HEK293 (cell line): Measurements from ENCODE around the gene HNRNPC.
A peak's percentile ranks its signal among the peaks of the same experiment; 100 is the strongest.
"Not testable (repeated sequence)": the region's sequence is repeated elsewhere in the genome, so short reads cannot be mapped to it uniquely, and the experiment has no call there.

Experiments used
- CTCF ChIA-PET: fragments of 350-600 bp; formaldehyde crosslinking; extraction: SDS; loops from one replicate; lab custom pipeline; 2021; ENCODE audit warnings: antibody characterized with exemption; lab: Yijun Ruan, JAX
- POLR2A ChIA-PET: fragments of 300-600 bp; formaldehyde crosslinking; extraction: SDS; loops from one replicate; lab custom pipeline; 2020; ENCODE audit warnings: antibody characterized with exemption, inconsistent platforms; lab: Yijun Ruan, JAX
- H3K27ac ChIP-seq: fragments of 200-500 bp; sonication (Bioruptor generic); 2 replicates; pipeline ENCODE4 v1.5.1; 2014; ENCODE audit warnings: low read depth, low read length, control low read depth, inconsistent platforms; ENCODE audit errors: extremely low read depth
- H3K36me3 ChIP-seq, 2 experiments: fragments of 200-500 bp in 1 of 2; sonication (Bioruptor generic) in 1 of 2; 1 replicate in 1 of 2; 2 replicates in 1 of 2; pipeline ENCODE4 v1.5.1; 2014 to 2017; ENCODE audit warnings: inconsistent platforms in 2 of 2, low read length in 2 of 2; ENCODE audit not compliant: control insufficient read depth in 2 of 2, insufficient read depth in 1 of 2
- H3K4me1 ChIP-seq: fragments of 200-500 bp; sonication (Bioruptor generic); 2 replicates; pipeline ENCODE4 v1.5.1; 2014; ENCODE audit warnings: mild to moderate bottlenecking, low read length, inconsistent platforms; ENCODE audit not compliant: control insufficient read depth, insufficient read depth
- H3K4me3 ChIP-seq: 2 replicates; pipeline ENCODE4 v1.5.1; 2011; ENCODE audit warnings: low read depth, mild to moderate bottlenecking, control low read depth, low read length, moderate library complexity
- H3K9me3 ChIP-seq: fragments of 200-500 bp; sonication (Bioruptor generic); 2 replicates; pipeline ENCODE4 v1.5.1; 2014; ENCODE audit warnings: low read depth, low read length, inconsistent platforms; ENCODE audit not compliant: control insufficient read depth, insufficient read depth
- GFI1B ChIP-seq: fragments of 450-650 bp; formaldehyde crosslinking; IDR thresholded peaks from 2 replicates; pipeline ENCODE4 v1.5.1; 2016; ENCODE audit warnings: missing biosample characterization, missing genetic modification characterization
- IKZF3 ChIP-seq: fragments of 450-650 bp; IDR thresholded peaks from 2 replicates; pipeline ENCODE4 v1.5.0; 2018; ENCODE audit warnings: missing biosample characterization, mild to moderate bottlenecking, missing genetic modification characterization, moderate library complexity
- KLF1 ChIP-seq: fragments of 450-650 bp; formaldehyde crosslinking; IDR thresholded peaks from 2 replicates; pipeline ENCODE4 v1.5.1; 2016; ENCODE audit warnings: missing biosample characterization, missing genetic modification characterization
- KLF9 ChIP-seq: fragments of 450-650 bp; formaldehyde crosslinking; IDR thresholded peaks from 2 replicates; pipeline ENCODE4 v1.5.1; 2016; ENCODE audit warnings: missing biosample characterization, missing genetic modification characterization, low read depth
- PRDM1 ChIP-seq: fragments of 450-650 bp; formaldehyde crosslinking; IDR thresholded peaks from 2 replicates; pipeline ENCODE4; 2016; ENCODE audit warnings: missing biosample characterization, missing genetic modification characterization
- SCRT2 ChIP-seq: fragments of 450-650 bp; formaldehyde crosslinking; IDR thresholded peaks from 2 replicates; pipeline ENCODE4 v1.5.1; 2016; ENCODE audit warnings: missing biosample characterization, missing genetic modification characterization
- ZBTB21 ChIP-seq: fragments of 450-650 bp; formaldehyde crosslinking; IDR thresholded peaks from 2 replicates; pipeline ENCODE4 v1.5.1; 2017; ENCODE audit warnings: missing biosample characterization, missing genetic modification characterization
- ZBTB48 ChIP-seq: fragments of 450-650 bp; formaldehyde crosslinking; IDR thresholded peaks from 2 replicates; pipeline ENCODE4 v1.5.1; 2016; ENCODE audit warnings: missing biosample characterization, missing genetic modification characterization
- ZBTB49 ChIP-seq: fragments of 450-650 bp; formaldehyde crosslinking; IDR thresholded peaks from 2 replicates; pipeline ENCODE4 v1.5.1; 2016; ENCODE audit warnings: missing biosample characterization, missing genetic modification characterization, low read depth
- ZBTB8A ChIP-seq: fragments of 450-650 bp; formaldehyde crosslinking; IDR thresholded peaks from 2 replicates; pipeline ENCODE4 v1.5.1; 2016; ENCODE audit warnings: missing biosample characterization, missing genetic modification characterization
- ZNF157 ChIP-seq: fragments of 450-650 bp; formaldehyde crosslinking; IDR thresholded peaks from 2 replicates; pipeline ENCODE4 v1.5.1; 2016; ENCODE audit warnings: missing biosample characterization, missing genetic modification characterization
- ZNF211 ChIP-seq: fragments of 450-650 bp; formaldehyde crosslinking; IDR thresholded peaks from 2 replicates; pipeline ENCODE4 v1.5.1; 2016; ENCODE audit warnings: low read depth, missing biosample characterization, missing genetic modification characterization
- ZNF292 ChIP-seq: fragments of 450-650 bp; formaldehyde crosslinking; IDR thresholded peaks from 2 replicates; pipeline ENCODE4 v1.5.1; 2016; ENCODE audit warnings: low read depth, missing biosample characterization, missing genetic modification characterization, borderline replicate concordance
- ZNF324 ChIP-seq: fragments of 450-650 bp; formaldehyde crosslinking; IDR thresholded peaks from 2 replicates; pipeline ENCODE4 v1.5.1; 2016; ENCODE audit warnings: missing biosample characterization, missing genetic modification characterization
- ZNF423 ChIP-seq: fragments of 450-650 bp; formaldehyde crosslinking; IDR thresholded peaks from 2 replicates; pipeline ENCODE4 v1.5.1; 2016; ENCODE audit warnings: missing biosample characterization, missing genetic modification characterization
- ZNF560 ChIP-seq: fragments of 450-650 bp; formaldehyde crosslinking; IDR thresholded peaks from 2 replicates; pipeline ENCODE4 v1.5.1; 2017; ENCODE audit warnings: missing biosample characterization, missing genetic modification characterization, borderline replicate concordance
- ZNF660 ChIP-seq: fragments of 450-650 bp; IDR thresholded peaks from 2 replicates; pipeline ENCODE4 v1.5.1; 2018; ENCODE audit warnings: missing biosample characterization, mild to moderate bottlenecking, missing genetic modification characterization
- ZSCAN30 ChIP-seq: fragments of 450-650 bp; IDR thresholded peaks from 2 replicates; pipeline ENCODE4 v1.5.1; 2018; ENCODE audit warnings: missing biosample characterization, mild to moderate bottlenecking, missing genetic modification characterization, moderate library complexity
- TF ChIP-seq, protein P1 (sequence below): fragments of 450-650 bp; formaldehyde crosslinking; IDR thresholded peaks from 2 replicates; pipeline ENCODE4 v1.5.1; 2017; ENCODE audit warnings: missing biosample characterization, missing genetic modification characterization

HNRNPC gene

GRCh38 chr14:21299562-21300130 lies 30.4 kb upstream of the HNRNPC start:
- peaks cover 2% of the 10 kb centered on the region; the same call in 1 of the 2 replicates for H3K4me1 ChIP-seq
- H3K9me3 ChIP-seq: no peaks in the 10 kb centered on the region
- H3K27ac ChIP-seq: no peak overlapping the region
- ChIA-PET CTCF (interaction anchor here (0.6 kb wide), 2 partner anchors 9 to 97 kb away, joined by 3 to 4 read pairs; no protein-coding TSS in a partner anchor), POLR2A (interaction anchor here (0.5 kb wide), 1 partner anchor 53 kb away, joined by 4 read pairs; no protein-coding TSS in a partner anchor)
- H3K36me3 ChIP-seq: no peaks in the 10 kb centered on the region
- no peak for TF ChIP-seq KLF9
- TF ChIP-seq KLF1 (tag by site-specific recombination): peak; percentile 31; the same call in 1 of the 2 replicates
- no peak overlapping the region for H3K4me3 ChIP-seq

DNA sequence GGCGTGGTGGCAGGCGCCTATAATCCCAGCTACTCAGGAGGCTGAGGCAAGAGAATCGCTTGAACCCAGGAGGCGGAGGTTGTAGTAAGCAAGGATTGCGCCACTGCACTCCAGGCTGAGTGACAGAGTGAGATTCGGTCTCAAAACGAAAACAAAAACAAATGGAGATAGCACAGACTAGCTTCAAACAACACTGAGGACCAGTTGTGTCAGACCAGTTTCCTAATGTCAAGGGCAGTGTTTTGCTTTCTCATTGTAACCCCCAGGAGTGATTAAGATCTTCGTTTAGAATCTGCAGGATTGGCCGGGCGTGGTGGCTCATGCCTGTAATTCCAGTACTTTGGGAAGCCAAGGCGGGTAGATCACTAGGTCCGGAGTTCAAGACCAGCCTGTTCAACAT lies 29.1 kb upstream of the HNRNPC start:
- Histone ChIP-seq H3K4me3 (no peak overlapping the region), H3K27ac (no peak overlapping the region)
- no peak for TF ChIP-seq ZNF292 (tag by site-specific recombination)
- TF ChIP-seq, all 188 proteins: peak for 0
- Histone ChIP-seq H3K4me1 (peaks cover 2% of the 10 kb centered on the region; the same call in 1 of the 2 replicates), H3K9me3 (no peaks in the 10 kb centered on the region), H3K36me3 (no peaks in the 10 kb centered on the region)
- ChIA-PET POLR2A (no interaction called here), CTCF (no interaction called here)

- H3K4me3 ChIP-seq, H3K4me1 ChIP-seq, H3K27ac ChIP-seq, H3K36me3 ChIP-seq, POLR2A ChIA-PET, H3K9me3 ChIP-seq: not testable (repeated sequence)
- CTCF ChIA-PET: interaction anchor here (0.8 kb wide), 1 partner anchor 243 kb away, joined by 5 read pairs; no protein-coding TSS in a partner anchor
Measured at GRCh38 chr14:21294026-21294425, 24.8 kb upstream of the HNRNPC start.

- ChIA-PET POLR2A (no interaction called here), CTCF (no interaction called here)
- Histone ChIP-seq H3K4me3 (no peak overlapping the region), H3K36me3 (no peaks in the 10 kb centered on the region), H3K4me1 (no peaks in the 10 kb centered on the region), H3K27ac (no peak overlapping the region), H3K9me3 (no peaks in the 10 kb centered on the region)
- no peak for TF ChIP-seq ZBTB21
- TF ChIP-seq ZNF660: no peak
- no peak for TF ChIP-seq SCRT2 (tag by site-specific recombination)
- TF ChIP-seq ZNF157 (tag by site-specific recombination): no peak
- TF ChIP-seq IKZF3 (tag by site-specific recombination): no peak
- no peak for TF ChIP-seq ZBTB8A (tag by site-specific recombination)
- no peak for TF ChIP-seq PRDM1 (tag by site-specific recombination)
- no peak for TF ChIP-seq ZNF324 (tag by site-specific recombination)
- TF ChIP-seq ZBTB48 (tag by site-specific recombination): no peak
- TF ChIP-seq ZBTB49 (tag by site-specific recombination): no peak
- TF ChIP-seq GFI1B (tag by site-specific recombination): no peak
- no peak for TF ChIP-seq ZNF423
- TF ChIP-seq ZSCAN30 (tag by site-specific recombination): no peak
- TF ChIP-seq, protein P1, sequence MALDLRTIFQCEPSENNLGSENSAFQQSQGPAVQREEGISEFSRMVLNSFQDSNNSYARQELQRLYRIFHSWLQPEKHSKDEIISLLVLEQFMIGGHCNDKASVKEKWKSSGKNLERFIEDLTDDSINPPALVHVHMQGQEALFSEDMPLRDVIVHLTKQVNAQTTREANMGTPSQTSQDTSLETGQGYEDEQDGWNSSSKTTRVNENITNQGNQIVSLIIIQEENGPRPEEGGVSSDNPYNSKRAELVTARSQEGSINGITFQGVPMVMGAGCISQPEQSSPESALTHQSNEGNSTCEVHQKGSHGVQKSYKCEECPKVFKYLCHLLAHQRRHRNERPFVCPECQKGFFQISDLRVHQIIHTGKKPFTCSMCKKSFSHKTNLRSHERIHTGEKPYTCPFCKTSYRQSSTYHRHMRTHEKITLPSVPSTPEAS (tag by site-specific recombination): no peak
- TF ChIP-seq ZNF560 (tag by site-specific recombination): no peak
- TF ChIP-seq ZNF211 (tag by site-specific recombination): no peak
Measured at GRCh38 chr14:21287168-21287567, 17.9 kb upstream of the HNRNPC start.

- CTCF ChIA-PET, H3K4me1 ChIP-seq, H3K36me3 ChIP-seq, H3K27ac ChIP-seq, H3K4me3 ChIP-seq, H3K9me3 ChIP-seq, POLR2A ChIA-PET: not testable (repeated sequence)
Measured at GRCh38 chr14:21286516-21286915, 17.3 kb upstream of the HNRNPC start.

- POLR2A ChIA-PET, CTCF ChIA-PET, H3K4me3 ChIP-seq: not testable (repeated sequence)
Measured at GRCh38 chr14:21281917-21282316, 12.7 kb upstream of the HNRNPC start.

More at GRCh38 chr14:21281917-21282316, 12.7 kb upstream of the HNRNPC start:
- H3K9me3 ChIP-seq, H3K27ac ChIP-seq, H3K36me3 ChIP-seq, H3K4me1 ChIP-seq: not testable (repeated sequence)
